ENCODE results near the gene PRSS33.

PRSS33 gene

DNA sequence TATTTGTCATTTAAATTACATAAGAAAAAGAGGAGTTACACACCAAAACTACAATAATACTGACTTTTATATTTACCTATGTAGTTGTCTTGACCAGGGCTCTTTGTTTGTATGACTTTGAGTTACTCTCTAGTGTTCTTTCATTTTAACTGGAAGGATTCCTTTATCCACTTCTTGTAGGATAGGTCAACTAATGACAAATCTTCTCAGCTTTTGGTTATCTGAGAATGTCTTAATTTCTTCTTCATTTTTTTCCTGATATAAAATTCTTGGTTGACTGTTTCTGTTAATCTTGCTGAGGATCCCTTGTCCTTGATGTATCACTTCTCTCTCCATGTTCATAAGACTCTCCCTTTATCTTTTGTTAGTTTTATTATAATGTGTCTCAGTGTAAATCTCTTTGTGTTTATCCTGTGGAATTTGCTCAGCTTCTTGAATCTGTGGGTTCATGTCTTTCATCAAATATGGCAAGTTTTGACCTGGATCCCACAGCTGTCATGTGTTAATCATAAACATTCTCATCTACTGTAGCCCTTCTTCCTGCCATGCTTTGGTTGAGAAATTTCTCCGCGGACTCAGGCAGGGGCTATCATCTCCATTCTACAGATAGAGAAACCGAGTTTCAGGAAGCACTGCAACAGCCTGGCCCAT lies 16.3 kb upstream of the PRSS33 start:
- DNase-seq (ENCODE audit: extremely low read depth, insufficient read length) = no peak
- Histone ChIP-seq H3K36me3 (ENCODE audit: control insufficient read depth, insufficient read depth, low read length) (no peaks in the 10 kb centered on the region), H3K4me3 (replicated peaks; ENCODE audit: low read depth, low read length) (no peak overlapping the region), H3K27me3 (replicated peaks; ENCODE audit: control insufficient read depth, insufficient read depth, low read length) (no peaks in the 10 kb centered on the region; the same call in none of the 2 replicates)
- TF ChIP-seq, protein P1, sequence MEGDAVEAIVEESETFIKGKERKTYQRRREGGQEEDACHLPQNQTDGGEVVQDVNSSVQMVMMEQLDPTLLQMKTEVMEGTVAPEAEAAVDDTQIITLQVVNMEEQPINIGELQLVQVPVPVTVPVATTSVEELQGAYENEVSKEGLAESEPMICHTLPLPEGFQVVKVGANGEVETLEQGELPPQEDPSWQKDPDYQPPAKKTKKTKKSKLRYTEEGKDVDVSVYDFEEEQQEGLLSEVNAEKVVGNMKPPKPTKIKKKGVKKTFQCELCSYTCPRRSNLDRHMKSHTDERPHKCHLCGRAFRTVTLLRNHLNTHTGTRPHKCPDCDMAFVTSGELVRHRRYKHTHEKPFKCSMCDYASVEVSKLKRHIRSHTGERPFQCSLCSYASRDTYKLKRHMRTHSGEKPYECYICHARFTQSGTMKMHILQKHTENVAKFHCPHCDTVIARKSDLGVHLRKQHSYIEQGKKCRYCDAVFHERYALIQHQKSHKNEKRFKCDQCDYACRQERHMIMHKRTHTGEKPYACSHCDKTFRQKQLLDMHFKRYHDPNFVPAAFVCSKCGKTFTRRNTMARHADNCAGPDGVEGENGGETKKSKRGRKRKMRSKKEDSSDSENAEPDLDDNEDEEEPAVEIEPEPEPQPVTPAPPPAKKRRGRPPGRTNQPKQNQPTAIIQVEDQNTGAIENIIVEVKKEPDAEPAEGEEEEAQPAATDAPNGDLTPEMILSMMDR (IDR thresholded peaks at IDR 0.05; ENCODE audit: insufficient read depth, low read length, poor library complexity, severe bottlenecking) = no peak

DNA sequence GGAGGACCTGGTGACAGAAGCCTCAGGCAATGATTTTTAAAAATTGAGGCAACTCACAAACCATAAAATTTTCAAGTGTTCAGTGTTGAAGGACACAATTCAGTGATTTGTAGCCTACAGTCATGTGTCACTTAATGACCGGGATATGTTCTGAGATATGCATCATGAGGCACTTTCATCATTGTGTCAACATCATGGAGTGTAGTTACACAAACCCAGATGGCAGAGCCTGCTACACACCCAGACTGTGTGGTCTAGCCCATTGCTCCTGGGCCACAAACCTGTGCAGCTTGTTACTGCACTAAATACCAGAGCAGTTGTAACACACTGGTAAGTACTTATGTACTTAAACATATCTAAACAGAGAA lies 12.5 kb upstream of the PRSS33 start:
- no peak for DNase-seq (ENCODE audit: extremely low read depth, insufficient read length)

DNA sequence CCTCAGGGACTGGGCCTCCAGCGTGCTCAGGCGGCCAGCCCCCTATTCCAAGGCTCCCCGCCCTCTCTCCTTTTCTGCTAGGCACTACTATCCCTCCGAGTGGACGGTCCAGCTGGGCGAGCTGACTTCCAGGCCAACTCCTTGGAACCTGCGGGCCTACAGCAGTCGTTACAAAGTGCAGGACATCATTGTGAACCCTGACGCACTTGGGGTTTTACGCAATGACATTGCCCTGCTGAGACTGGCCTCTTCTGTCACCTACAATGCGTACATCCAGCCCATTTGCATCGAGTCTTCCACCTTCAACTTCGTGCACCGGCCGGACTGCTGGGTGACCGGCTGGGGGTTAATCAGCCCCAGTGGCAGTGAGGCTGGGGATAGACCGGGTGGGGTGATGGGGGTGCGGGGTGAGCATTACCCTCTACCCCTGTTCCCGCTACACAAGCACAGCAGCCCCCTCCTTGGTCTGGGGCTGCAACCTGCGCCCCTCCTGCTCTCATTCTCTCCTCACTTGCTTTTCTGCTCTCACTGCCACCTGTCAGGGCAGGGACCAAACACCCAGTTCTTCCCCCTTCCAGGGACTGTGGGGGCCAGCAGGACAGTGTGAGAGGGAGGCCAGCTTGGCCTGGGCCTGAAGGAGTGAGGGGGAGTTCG lies 12.0 kb upstream of the PRSS33 start:
- no peak for DNase-seq (ENCODE audit: extremely low read depth, insufficient read length)
- Histone ChIP-seq H3K36me3 (ENCODE audit: control insufficient read depth, insufficient read depth, low read length) (no peaks in the 10 kb centered on the region), H3K27me3 (replicated peaks; ENCODE audit: control insufficient read depth, insufficient read depth, low read length) (no peaks in the 10 kb centered on the region), H3K4me3 (replicated peaks; ENCODE audit: low read depth, low read length) (no peak overlapping the region)
- TF ChIP-seq, protein P1 (IDR thresholded peaks at IDR 0.05; ENCODE audit: insufficient read depth, low read length, poor library complexity, severe bottlenecking) = no peak

More for the DNA sequence above, 12.5 kb upstream of the PRSS33 start:
- no peaks in the 10 kb centered on the region for H3K27me3 ChIP-seq (replicated peaks; ENCODE audit: control insufficient read depth, insufficient read depth, low read length)
- TF ChIP-seq, protein P1 (IDR thresholded peaks at IDR 0.05; ENCODE audit: insufficient read depth, low read length, poor library complexity, severe bottlenecking) = no peak
- H3K4me3 ChIP-seq (replicated peaks; ENCODE audit: low read depth, low read length) = no peak overlapping the region
- no peaks in the 10 kb centered on the region for H3K36me3 ChIP-seq (ENCODE audit: control insufficient read depth, insufficient read depth, low read length)

DNA sequence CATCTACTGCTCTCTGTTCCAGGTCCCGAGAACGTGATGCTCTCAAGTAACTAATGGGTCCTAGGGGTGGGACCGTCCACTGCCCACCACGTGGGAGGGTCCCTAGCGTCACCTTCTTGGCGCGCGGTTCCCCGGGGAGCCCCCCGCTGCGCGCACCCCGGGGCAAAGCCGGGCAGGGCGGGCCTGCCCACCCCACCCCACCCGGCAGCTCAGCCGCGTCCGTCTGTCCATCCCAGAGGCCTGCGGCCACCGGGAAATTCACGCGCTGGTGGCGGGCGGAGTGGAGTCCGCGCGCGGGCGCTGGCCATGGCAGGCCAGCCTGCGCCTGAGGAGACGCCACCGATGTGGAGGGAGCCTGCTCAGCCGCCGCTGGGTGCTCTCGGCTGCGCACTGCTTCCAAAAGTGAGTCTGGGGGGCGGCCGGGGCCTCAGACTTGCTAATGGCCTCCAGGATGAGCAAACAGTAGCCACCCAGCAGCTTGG lies 11.4 kb upstream of the PRSS33 start:
- DNase-seq (ENCODE audit: extremely low read depth, insufficient read length) = no peak

DNA sequence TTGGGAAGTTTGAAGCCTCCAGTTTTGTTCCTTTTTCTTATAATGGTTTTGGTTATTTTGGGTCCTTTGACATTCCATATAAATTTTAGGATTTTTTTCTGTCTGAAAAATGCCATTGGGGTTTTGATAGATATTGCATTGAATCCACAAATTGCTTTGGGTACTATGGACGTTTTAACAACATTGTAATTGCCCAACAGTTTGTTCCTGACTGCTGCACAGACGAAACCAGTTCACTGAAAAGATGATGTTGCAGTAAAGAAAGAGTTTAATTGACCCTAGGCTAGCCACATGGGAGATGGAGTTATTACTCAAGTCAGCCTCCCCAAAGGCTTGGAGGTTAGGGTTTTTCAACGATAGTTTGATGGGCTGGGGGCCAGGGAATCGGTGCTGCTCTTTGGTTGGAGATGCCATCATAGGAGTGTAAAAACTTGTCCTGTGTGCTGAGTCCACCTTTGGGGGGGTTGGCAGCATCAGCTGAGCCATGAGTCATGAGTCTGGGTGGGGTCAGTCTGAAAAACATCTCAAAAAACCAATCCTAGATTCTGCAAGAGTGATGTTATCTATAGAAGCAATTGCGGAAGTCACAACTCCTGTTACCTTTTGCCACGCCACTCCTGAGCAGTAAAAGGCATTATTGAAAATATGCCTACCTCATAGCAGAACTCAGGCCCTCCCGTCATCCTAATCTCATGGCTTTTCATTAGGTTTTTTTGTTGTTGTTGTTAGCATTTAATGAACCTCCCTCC lies 8.2 kb upstream of the PRSS33 start:
- H3K27me3 ChIP-seq (replicated peaks; ENCODE audit: control insufficient read depth, insufficient read depth, low read length) = no peaks in the 10 kb centered on the region
- H3K4me3 ChIP-seq (replicated peaks; ENCODE audit: low read depth, low read length) = no peak overlapping the region
- TF ChIP-seq, protein P1 (IDR thresholded peaks at IDR 0.05; ENCODE audit: insufficient read depth, low read length, poor library complexity, severe bottlenecking) = no peak
- H3K36me3 ChIP-seq (ENCODE audit: control insufficient read depth, insufficient read depth, low read length) = no peaks in the 10 kb centered on the region
- no peak for DNase-seq (ENCODE audit: extremely low read depth, insufficient read length)

More for the DNA sequence above, 11.4 kb upstream of the PRSS33 start:
- Histone ChIP-seq H3K36me3 (ENCODE audit: control insufficient read depth, insufficient read depth, low read length) (no peaks in the 10 kb centered on the region), H3K4me3 (replicated peaks; ENCODE audit: low read depth, low read length) (no peak overlapping the region), H3K27me3 (replicated peaks; ENCODE audit: control insufficient read depth, insufficient read depth, low read length) (no peaks in the 10 kb centered on the region)
- TF ChIP-seq, protein P1 (IDR thresholded peaks at IDR 0.05; ENCODE audit: insufficient read depth, low read length, poor library complexity, severe bottlenecking) = no peak

Measured in GM06990 (cell line).